NOMO-1 treated with DMSO at 0.1 percent for 48 hours (cell line): Measurements from ENCODE around the gene SLC43A1.

Source experiments
- DNase-seq: peaks from one replicate; lab custom pipeline; 2025; ENCODE audit not compliant: unreplicated experiment; lab: John Stamatoyannopoulos, UW

Gene SLC43A1

DNA sequence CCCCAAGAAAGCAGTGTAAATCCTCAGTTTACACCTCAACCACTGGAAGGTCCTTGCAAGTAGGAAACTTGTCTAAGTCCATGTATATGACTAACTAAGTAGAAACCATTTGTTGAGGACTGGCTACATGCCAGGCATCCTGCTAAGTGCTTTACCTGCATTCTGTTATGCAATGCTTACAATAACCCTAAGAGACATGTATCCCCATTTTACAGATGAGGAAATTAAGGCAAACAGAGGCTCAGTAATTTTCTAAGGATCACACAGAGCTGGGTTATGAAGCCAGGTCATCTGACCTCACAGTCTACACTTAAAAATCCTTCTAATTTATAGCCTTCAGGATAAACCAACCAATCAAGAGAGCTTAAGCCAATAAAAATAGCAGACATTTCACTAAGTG, 13.5 kb upstream of the SLC43A1 start:
- DNase-seq: no peak

DNA sequence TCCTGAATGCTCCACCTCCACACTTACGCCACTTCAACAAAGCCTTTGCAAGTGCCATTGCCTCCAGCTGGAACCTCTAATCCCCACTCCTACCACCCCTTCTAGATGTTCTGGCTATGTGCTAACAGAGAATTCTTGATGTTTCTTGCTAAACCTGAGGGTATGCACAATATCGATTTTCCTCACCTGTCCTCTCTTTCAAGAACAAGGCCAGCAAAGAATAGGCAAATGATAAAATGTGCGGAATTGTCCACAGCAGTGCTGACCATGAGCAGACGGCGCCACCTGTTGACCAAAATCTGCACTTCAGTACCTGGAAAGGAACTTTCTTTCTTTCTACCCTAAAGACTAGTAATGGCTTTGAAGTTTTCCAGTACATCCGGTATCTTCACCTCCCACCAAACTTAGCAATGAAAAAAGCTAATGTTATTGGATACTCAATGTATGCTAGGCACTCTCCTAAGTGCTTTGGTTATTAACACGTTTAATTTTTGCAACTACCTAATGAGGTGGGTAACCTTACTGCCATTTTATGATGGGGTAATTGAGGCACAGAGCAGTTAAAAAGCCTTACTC, 11.6 kb upstream of the SLC43A1 start:
- peak; percentile 51 for DNase-seq

DNA sequence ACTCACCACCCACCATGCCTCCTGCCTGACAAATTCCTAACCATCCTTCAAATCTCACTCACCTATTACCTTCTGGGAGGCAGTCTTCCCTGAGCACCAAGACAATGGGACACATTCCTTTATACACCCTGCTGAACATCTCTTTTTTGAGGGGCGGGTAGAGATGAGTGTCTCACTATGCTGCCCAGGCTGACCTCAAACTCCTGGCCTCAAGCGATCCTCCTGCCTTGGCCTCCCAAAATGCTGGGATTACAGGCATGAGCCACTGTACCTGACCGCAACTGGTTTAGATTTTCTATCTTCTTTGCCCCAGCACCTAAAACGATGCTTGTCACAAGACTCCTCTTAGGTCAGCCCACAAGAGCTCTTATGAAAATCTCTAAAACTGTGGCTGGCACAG, 7.9 kb upstream of the SLC43A1 start:
- DNase-seq: no peak

DNA sequence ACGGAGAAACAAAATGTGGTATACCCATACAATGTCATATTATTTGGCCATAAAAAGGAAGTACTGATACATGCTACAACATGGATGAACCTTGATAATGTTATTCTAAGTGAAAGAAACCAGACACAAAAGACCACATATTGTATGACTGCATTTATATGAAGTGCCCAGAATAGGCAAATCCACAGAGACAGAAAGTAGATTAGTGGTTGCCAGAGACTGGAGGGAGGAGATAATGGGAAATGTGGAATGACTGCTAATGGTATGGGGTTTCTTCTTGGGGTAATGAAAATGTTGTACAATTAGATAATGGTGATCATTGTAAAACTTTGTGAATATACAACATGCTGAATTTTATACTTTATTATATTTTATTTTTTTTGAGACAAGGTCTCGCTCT, 5.6 kb upstream of the SLC43A1 start:
- no peak for DNase-seq

- no peak for DNase-seq
Measured at GRCh38 chr11:57516061-57516443, 550 bp upstream of the SLC43A1 start.

DNA sequence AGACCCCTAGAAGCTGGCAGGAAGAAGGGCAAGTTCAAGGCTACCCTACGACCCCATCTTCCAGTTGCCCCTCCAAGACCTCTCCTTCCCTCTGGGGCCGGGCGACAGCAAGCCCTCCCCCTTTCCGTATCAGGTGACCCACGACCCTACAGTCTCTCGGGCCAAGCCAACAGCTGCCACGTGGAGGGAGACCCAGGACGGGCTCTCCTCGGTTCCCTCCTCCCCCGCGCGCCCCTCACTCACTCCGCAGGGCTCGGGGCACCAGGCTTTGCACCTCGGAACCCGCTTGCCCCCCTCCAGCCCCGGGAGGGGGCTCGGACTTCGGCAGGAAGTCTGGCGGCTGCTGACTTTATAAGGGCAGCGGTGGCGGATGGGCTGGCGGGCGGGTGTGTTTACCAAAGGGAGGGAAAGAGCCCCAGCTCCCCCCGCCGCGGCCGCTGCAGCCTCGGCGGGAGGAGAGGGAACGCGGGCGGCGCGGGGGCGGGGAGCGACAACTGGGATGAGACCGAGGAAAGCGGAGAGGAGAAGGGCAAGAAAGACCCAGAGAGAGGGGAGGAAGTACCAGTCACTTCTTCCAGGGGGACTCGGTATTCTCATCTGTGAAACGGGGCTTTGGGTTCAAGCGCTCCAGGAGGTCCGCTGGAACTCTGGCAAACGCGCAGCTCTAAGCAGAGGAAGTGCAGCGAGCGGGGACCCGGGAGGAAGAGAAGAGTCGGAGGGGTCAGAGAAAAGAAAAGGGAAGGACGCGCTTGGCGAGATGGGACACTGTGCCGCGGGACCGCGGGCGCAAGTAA, 767 bp downstream of the SLC43A1 start:
- no peak for DNase-seq

GRCh38 chr11:57513911-57514537, 1.5 kb downstream of the SLC43A1 start:
- no peak for DNase-seq

DNA sequence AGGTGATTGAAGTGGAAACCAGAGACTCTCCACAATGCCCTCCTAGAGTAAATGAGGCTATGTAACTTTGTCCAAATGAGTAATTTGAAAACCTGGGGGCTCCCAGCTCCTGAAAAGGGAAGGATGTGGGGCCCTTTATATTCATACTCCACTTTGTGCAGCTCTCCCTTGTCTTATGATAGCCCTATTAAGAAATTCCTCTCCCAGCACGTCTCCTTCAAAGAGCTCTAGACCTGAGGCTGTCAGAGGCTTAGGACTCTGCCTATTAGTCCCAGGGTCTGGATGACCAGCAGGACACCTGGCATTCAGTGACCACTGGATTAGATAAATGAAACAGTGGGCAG, 2.1 kb downstream of the SLC43A1 start:
- no peak for DNase-seq

DNA sequence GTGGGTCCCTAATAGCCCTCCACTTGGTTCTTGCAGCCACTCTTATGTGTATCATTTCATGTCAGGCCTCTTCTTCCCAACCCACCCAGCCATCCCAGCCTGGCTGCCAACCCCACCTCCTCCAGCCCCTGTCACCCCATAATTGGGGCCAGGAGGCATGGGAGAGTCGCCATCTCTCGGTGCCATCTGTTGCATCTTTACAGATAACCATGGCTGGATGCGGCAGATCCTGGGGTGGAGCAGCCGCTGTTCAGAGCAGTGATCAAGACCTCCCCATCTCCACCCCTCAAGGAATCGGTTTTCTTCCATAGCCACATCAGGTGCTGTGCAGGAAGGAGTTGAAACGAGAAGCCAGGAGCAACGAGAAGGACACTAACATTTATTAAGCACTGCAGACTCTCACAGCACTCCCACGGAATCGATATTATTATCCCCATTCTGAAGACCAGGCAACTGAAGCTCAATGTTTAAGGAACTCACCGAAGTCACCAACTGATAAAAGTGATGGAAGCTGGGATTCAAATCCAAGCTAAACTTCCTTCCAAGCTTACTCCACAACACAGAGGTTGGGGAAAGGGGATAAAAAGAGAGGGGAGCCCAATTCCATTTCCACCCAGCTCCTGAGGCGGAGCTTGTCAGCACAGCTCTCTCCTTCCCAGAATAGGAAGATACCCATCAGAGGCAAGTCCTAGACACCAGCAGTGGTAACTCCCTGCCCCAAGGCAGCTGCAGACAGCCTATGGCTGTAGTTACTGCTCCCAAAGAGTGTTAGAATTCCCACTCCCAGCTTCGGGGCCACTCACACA, 2.7 kb downstream of the SLC43A1 start:
- no peak for DNase-seq

DNA sequence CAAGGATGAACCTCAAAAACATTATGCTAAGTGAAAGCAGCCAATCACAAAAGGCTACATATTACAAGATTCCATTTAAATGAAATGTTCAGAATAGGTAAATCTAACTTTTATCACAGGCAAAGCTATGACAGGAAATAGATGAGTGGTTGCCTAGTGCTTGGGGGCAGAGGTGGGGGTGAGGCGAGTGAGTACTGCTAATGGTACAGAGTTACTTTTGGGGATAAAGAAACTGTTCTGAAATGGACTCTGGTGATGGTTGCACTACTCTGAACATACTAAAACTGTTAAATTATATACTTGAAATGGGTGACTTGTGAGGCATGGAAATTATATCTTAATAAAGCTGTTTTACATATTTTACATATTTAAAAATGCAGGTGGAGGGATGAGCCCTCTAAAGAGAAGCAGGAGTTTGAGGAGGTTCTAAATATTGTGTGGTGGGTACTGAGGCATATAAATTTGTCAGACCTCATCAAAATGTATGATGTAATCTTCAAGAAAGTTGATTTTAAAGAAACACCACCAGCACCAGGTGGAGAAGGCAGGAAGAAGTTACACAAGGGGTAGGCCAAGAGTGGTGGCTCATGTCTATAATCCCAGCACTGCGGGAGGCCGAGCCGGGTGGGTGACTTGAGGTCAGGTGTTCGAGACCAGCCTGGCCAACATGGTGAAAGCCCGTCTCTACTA, 3.6 kb downstream of the SLC43A1 start:
- DNase-seq: no peak

- no peak for DNase-seq
Measured at GRCh38 chr11:57508341-57509170, 6.9 kb downstream of the SLC43A1 start.

- no peak for DNase-seq
Measured at GRCh38 chr11:57506522-57506921, 9.0 kb downstream of the SLC43A1 start.

GRCh38 chr11:57504511-57504910, 11.0 kb downstream of the SLC43A1 start:
- DNase-seq: no peak

DNA sequence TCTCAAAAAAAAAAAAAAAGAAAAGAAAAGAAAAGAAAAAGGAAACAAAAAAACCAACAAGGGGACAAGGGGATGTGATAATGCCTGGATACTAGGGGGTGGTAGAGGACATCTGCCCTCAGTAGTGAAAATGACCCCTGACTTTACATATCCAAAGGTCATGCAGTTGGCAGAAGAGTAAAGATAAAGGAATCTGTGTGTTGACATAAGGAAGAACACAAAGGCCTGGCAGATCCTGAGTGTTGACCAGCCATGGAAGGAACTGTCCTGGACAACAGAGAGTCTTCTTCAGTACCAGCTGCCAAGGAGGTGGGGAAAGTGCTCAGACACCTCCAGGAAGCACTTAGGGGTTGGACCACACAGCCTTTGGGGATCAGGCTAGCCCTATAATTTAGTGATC, 12.6 kb downstream of the SLC43A1 start:
- no peak for DNase-seq

- no peak for DNase-seq
Measured at GRCh38 chr11:57502376-57502775, 13.1 kb downstream of the SLC43A1 start.

DNA sequence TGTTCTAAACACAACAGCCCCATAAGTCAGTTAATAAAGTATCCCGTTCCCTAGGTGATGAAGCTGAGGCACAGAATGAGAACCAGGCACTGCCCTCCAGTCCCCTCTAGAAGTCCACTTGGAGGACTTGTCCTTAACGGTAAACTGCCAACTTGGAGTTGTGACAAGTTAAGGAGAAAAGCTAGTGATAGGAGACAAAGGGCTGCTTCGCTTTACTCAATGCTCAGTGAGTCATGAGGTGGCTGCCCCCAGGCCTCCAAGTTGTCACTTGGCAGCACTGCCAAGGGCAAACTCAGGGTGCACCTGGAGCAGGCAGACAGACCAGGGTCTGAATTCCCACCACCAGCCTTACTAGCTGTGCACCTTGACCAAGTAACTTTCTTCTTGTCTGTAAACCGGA, 13.5 kb downstream of the SLC43A1 start:
- DNase-seq: no peak

DNA sequence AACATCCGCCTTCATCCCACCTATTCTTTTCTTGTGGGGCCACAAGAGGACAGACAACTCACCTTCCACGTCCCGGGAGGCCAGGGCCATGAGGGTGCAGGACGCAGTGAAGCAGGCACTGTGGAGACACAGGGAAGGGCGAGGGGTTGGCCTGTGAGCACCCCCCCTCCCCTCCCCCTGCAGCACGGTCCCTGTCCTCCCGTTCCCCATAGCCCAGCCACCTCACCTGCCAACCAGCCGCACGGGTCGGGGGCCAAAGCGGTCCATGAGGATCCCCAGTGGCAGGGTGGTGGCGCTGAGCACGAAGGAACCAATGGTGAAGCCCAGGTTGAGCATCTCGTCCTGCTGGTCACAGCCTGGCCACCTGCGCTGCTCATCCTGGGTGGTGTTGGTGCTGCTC, 14.6 kb downstream of the SLC43A1 start:
- no peak for DNase-seq

DNA sequence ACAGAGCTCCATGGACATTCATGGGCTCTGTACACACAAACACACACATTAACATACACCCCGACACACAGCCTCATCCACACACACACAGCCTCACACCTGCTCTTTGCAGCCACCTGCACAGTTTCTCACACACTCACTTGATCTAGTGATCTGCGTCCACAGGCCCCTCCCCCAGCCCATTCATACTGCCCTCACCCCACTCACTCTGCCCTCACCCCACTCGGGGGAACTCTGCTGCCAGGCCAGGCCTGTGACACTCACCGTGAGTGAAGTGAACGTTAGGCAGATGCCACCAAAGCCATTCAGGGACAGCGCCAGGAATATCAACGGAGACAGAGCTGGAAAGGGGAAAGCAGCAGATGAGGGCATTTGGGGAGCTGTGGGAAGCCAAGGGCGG, 15.0 kb downstream of the SLC43A1 start:
- DNase-seq: no peak

DNA sequence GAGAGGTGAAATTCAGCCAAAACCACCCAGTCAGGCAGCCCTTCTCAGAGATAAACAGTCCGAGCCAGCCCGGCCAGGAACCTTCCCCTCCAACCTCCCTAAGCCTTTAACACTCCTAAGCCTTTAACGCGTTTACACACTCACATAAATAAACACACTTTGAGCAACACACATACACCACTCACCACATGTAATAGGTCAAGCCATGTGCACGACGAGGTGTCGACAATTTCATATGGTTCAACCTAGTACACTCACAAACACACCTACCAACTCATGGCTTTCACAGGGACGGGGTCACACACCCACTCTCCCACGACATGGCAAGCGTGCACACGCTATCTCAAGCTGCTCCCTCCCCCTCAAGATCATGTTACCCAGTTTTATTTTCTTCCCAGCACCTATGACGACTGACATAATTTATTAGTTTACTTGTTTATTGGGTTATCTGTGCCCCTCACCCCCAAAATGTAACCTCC, 15.5 kb downstream of the SLC43A1 start:
- DNase-seq: no peak

DNA sequence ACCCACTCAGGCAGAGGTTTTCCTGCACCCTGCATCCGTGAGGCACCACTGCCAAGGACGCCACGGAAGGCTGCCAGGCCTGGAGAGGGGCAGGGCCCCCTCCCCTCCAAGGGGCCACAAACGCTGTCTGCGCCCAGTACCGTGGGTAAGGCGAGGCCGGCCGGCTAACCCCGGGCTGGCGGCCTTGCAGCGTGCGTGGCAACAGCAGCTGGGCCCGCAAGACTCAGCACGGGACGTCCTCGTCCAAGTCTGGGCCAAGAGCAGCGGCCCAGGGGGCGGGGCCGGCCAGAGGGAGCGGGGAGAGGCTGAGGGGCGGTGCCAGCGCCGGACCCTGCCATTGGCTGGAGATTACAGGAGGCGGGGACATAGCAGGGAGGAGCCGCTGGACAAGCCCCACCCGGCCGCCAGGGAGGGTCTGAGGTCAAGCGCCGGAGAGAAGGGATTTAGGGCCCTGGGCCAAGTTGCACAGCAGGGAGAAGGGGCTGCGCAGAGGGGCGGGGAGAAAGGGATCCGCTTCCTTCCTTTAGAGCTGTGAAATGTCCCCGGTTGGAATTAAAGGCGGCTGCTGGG, 16.0 kb downstream of the SLC43A1 start:
- DNase-seq: peak; percentile 76
